Activated B cell treated with CpG ODN at 0.5 μM for 24 hours (primary cell): ENCODE measurements around the gene HEPHL1. TPM values are rescaled to one million over a fixed set of nuclear protein-coding genes. Genes with fewer than 3 reads are reported as not detected.
"Not testable (repeated sequence)": the region's sequence is repeated elsewhere in the genome, so short reads cannot be mapped to it uniquely, and the experiment has no call there.

Experiments
- ATAC-seq: fragments of 200-7000 bp; cut with Tn5 transposase; one replicate; pipeline ENCODE4 v1.10.0; 2021; ENCODE audit warnings: low read depth, mild to moderate bottlenecking, moderate library complexity
- CTCF ChIA-PET: fragments of 350-600 bp; sonication (Branson Sonifier 250); formaldehyde crosslinking; loops from one replicate; lab custom pipeline; 2021; ENCODE audit warnings: antibody characterized with exemption; lab: Charles Lee
- POLR2A ChIA-PET: fragments of 350-600 bp; sonication (Branson Sonifier 250); formaldehyde crosslinking; loops from one replicate; lab custom pipeline; 2021; ENCODE audit warnings: antibody characterized with exemption; lab: Charles Lee
- DNase-seq: peaks from one replicate; pipeline ENCODE4 v3.0.0; 2022
- H3K27ac Mint-ChIP-seq: one replicate; pipeline ENCODE4 v1.8.0; 2020; ENCODE audit warnings: mixed read lengths
- H3K27me3 Mint-ChIP-seq: one replicate; pipeline ENCODE4 v1.8.0; 2021; ENCODE audit warnings: mixed read lengths
- H3K36me3 Mint-ChIP-seq: one replicate; pipeline ENCODE4 v1.8.0; 2021; ENCODE audit warnings: low read depth, mixed read lengths
- H3K4me1 Mint-ChIP-seq: one replicate; pipeline ENCODE4 v1.8.0; 2021; ENCODE audit warnings: mixed read lengths
- H3K4me3 Mint-ChIP-seq: one replicate; pipeline ENCODE4 v1.8.0; 2020; ENCODE audit warnings: mild to moderate bottlenecking, mixed read lengths
- H3K9me3 Mint-ChIP-seq: one replicate; pipeline ENCODE4 v1.8.0; 2020; ENCODE audit warnings: mixed read lengths
- CTCF ChIP-seq: fragments of 200-600 bp; IDR thresholded peaks from one replicate; pipeline ENCODE4 v1.8.0; 2022; ENCODE audit warnings: antibody characterized with exemption, mild to moderate bottlenecking
- intact Hi-C: fragments of 100-400 bp; cut with micrococcal nuclease; formaldehyde crosslinking; loops from one replicate; pipeline ENCODE4 v1.15.1; 2024
- total RNA-seq: library from RNA; stranded (reverse); gene quantifications from 2 replicates; pipeline ENCODE4 v1.2.3, GENCODE V29; 2022

HEPHL1 gene
- total RNA-seq, result not detected in 2 replicates

GRCh38 chr11:94020777-94021481 is at the start of gene HEPHL1:
HEPHL1 (plus strand) TSS chr11:94021354; CDS start chr11:94021369, 15 bp downstream.
- Mint-ChIP-seq H3K9me3 (peaks cover 2% of the 10 kb centered on the region), H3K4me1 (no peaks in the 10 kb centered on the region), H3K27ac (no peak within 1 kb of the TSS), H3K4me3 (no peak within 1 kb of the TSS), H3K36me3 (no peaks in the 10 kb centered on the region), H3K27me3 (no peaks in the 10 kb centered on the region)
- no peak for DNase-seq
- intact Hi-C loops, result no loop called here
- ChIA-PET POLR2A (no interaction called here), CTCF (no interaction called here)
- TF ChIP-seq CTCF, result no peak
- no peak for ATAC-seq

GRCh38 chr11:93972790-93973189 is 48.4 kb upstream of the HEPHL1 start:
- Mint-ChIP-seq H3K4me1 (no peaks in the 10 kb centered on the region), H3K36me3 (no peaks in the 10 kb centered on the region), H3K4me3 (no peak overlapping the region), H3K27me3 (no peaks in the 10 kb centered on the region), H3K9me3 (peaks cover 10% of the 10 kb centered on the region), H3K27ac (no peak overlapping the region)
- POLR2A ChIA-PET, result no interaction called here
- ATAC-seq (no peak), DNase-seq (no peak)
- CTCF ChIA-PET, result no interaction called here
- intact Hi-C loops, result no loop called here
- TF ChIP-seq CTCF, result no peak

- H3K9me3 Mint-ChIP-seq, result peaks cover 10% of the 10 kb centered on the region
- H3K27ac Mint-ChIP-seq, H3K36me3 Mint-ChIP-seq, H3K4me3 Mint-ChIP-seq, intact Hi-C loops, H3K4me1 Mint-ChIP-seq, POLR2A ChIA-PET, DNase-seq, ATAC-seq, CTCF ChIA-PET, H3K27me3 Mint-ChIP-seq: not testable (repeated sequence)
Measured at GRCh38 chr11:93973322-93974051, 47.7 kb upstream of the HEPHL1 start.

- ChIA-PET CTCF (no interaction called here), POLR2A (no interaction called here)
- no peak for DNase-seq
- TF ChIP-seq CTCF, result no peak
- H3K9me3 Mint-ChIP-seq, result peaks cover 12% of the 10 kb centered on the region
- no peak for ATAC-seq
- H3K27me3 Mint-ChIP-seq, result peaks cover 6% of the 10 kb centered on the region
- no peaks in the 10 kb centered on the region for H3K36me3 Mint-ChIP-seq
- H3K4me1 Mint-ChIP-seq, result no peaks in the 10 kb centered on the region
- no peak overlapping the region for H3K4me3 Mint-ChIP-seq
- intact Hi-C loops, result no loop called here
- H3K27ac Mint-ChIP-seq, result no peak overlapping the region
Measured at GRCh38 chr11:93974759-93975158, 46.4 kb upstream of the HEPHL1 start.

- H3K9me3 Mint-ChIP-seq, result peaks cover 13% of the 10 kb centered on the region
- POLR2A ChIA-PET, DNase-seq, H3K4me3 Mint-ChIP-seq, H3K27ac Mint-ChIP-seq, CTCF ChIA-PET, H3K36me3 Mint-ChIP-seq, ATAC-seq, H3K27me3 Mint-ChIP-seq, intact Hi-C loops, H3K4me1 Mint-ChIP-seq: not testable (repeated sequence)
Measured at GRCh38 chr11:93976577-93977254, 44.4 kb upstream of the HEPHL1 start.
